ENCODE data around the gene SH3PXD2A.

The SH3PXD2A gene

GRCh38 chr10:103651333-103651732 lies 204.0 kb downstream of the SH3PXD2A start (continued):
- no peak for TF ChIP-seq ZNF837 (tag by site-specific recombination; IDR thresholded peaks at IDR 0.05)
- TF ChIP-seq ZSCAN16 (tag by site-specific recombination; IDR thresholded peaks at IDR 0.05), result no peak
- no peak for TF ChIP-seq OVOL3 (tag by site-specific recombination; IDR thresholded peaks at IDR 0.05)
- no peak for TF ChIP-seq GLIS2 (tag by site-specific recombination; IDR thresholded peaks at IDR 0.05)
- no peak for TF ChIP-seq ZNF155 (tag by site-specific recombination; IDR thresholded peaks at IDR 0.05)
- TF ChIP-seq TSHZ1 (tag by site-specific recombination; IDR thresholded peaks at IDR 0.05; ENCODE audit: borderline replicate concordance), result no peak

- TF ChIP-seq ZNF18 (tag by site-specific recombination; IDR thresholded peaks at IDR 0.05), result no peak
- TF ChIP-seq SP3 (tag by site-specific recombination; IDR thresholded peaks at IDR 0.05), result no peak
- TF ChIP-seq ZFP3 (tag by site-specific recombination; IDR thresholded peaks at IDR 0.05; ENCODE audit: low read depth), result no peak
- no peak for TF ChIP-seq MYNN (tag by site-specific recombination; IDR thresholded peaks at IDR 0.05; ENCODE audit: borderline replicate concordance)
- no peak for TF ChIP-seq ZNF623 (tag by site-specific recombination; IDR thresholded peaks at IDR 0.05)
- no peak for TF ChIP-seq ZNF398 (tag by site-specific recombination; IDR thresholded peaks at IDR 0.05)
- TF ChIP-seq ZNF426 (tag by site-specific recombination; IDR thresholded peaks at IDR 0.05), result no peak
- TF ChIP-seq YY2 (tag by site-specific recombination; IDR thresholded peaks at IDR 0.05), result no peak
- TF ChIP-seq ZNF157 (tag by site-specific recombination; IDR thresholded peaks at IDR 0.05), result no peak
- TF ChIP-seq ZFHX2 (tag by site-specific recombination; conservative IDR thresholded peaks at IDR 0.05), result no peak
- TF ChIP-seq MZF1 (tag by site-specific recombination; IDR thresholded peaks at IDR 0.05; ENCODE audit: borderline replicate concordance), result no peak
- no peak for TF ChIP-seq ZBTB20 (tag by site-specific recombination; IDR thresholded peaks at IDR 0.05)
- no peak for TF ChIP-seq ZNF785 (tag by site-specific recombination; IDR thresholded peaks at IDR 0.05)
- no peak for TF ChIP-seq ZNF624 (tag by site-specific recombination; IDR thresholded peaks at IDR 0.05)
- Histone ChIP-seq H3K27ac (ENCODE audit: extremely low read depth, low read depth, low read length) (no peak overlapping the region), H3K4me3 (ENCODE audit: low read depth, low read length) (no peak overlapping the region), H3K4me1 (ENCODE audit: control insufficient read depth, insufficient read depth, low read length) (no peaks in the 10 kb centered on the region), H3K9me3 (ENCODE audit: control insufficient read depth, insufficient read depth, low read depth, low read length) (no peaks in the 10 kb centered on the region), H3K36me3 (ENCODE audit: control insufficient read depth in 2 of 2, insufficient read depth in 1 of 2, low read length in 2 of 2) (peaks cover 0 to 99% of the 10 kb centered on the region in 2 experiments; a peak in 1 of 3 replicates)
- ChIA-PET CTCF (interaction anchor here (1.1 to 2.3 kb wide), 3 partner anchors 16 to 51 kb away, joined by 5 to 6 read pairs (median 5); no protein-coding TSS in a partner anchor), POLR2A (interaction anchor here (1.0 kb wide), 1 partner anchor 7 kb away, joined by 3 read pairs; no protein-coding TSS in a partner anchor)
Measured at GRCh38 chr10:103649654-103650423, 205.5 kb downstream of the SH3PXD2A start.
